A549 (cell line): ENCODE data around the gene TUBG2. TPM values are rescaled to one million over a fixed set of nuclear protein-coding genes. Genes with fewer than 3 reads are reported as not detected.

ENCODE experiments used
- ATAC-seq, 2 experiments: fragments of 200-7000 bp in 1 of 2; fragments of >200 bp in 1 of 2; cut with Nextera tagmentation in 1 of 2; cut with Tn5 transposase in 1 of 2; 3 replicates each; pipeline versions ENCODE4 v1.8.0 to v1.9.1; 2018 to 2020; ENCODE audit warnings: mild to moderate bottlenecking in 1 of 2, moderate library complexity in 1 of 2
- CTCF ChIA-PET: fragments of 300-600 bp; sonication (Branson Sonifier 250); formaldehyde crosslinking; extraction: SDS; loops from one replicate; lab custom pipeline; 2021; ENCODE audit warnings: antibody characterized with exemption, inconsistent platforms; lab: Yijun Ruan, JAX
- POLR2A ChIA-PET: fragments of 350-600 bp; formaldehyde crosslinking; extraction: SDS; loops from one replicate; lab custom pipeline; 2021; ENCODE audit warnings: antibody characterized with exemption, inconsistent platforms; lab: Yijun Ruan, JAX
- DNase-seq, 2 experiments: peaks; one replicate each; pipeline versions ENCODE4 v3.0.0 to v3.0.0-alpha.2; 2011 to 2016; ENCODE audit warnings: low read depth in 1 of 2, low spot score in 1 of 2
- FAIRE-seq: peaks from 2 replicates; lab custom pipeline; 2011; peaks lifted over from hg19 to GRCh38; lab: Jason Lieb, UNC
- H3K27ac ChIP-seq, 2 experiments: fragments of >200 bp; sonication (Bioruptor Twin); formaldehyde crosslinking; 3 replicates each; pipeline ENCODE4 v1.5.1; 2016 to 2017
- H3K4me1 ChIP-seq: fragments of >200 bp; sonication (Bioruptor Twin); formaldehyde crosslinking; 3 replicates; pipeline ENCODE4 v1.6.1; 2016
- H3K4me2 ChIP-seq: fragments of >200 bp; sonication (Bioruptor Twin); formaldehyde crosslinking; 3 replicates; pipeline ENCODE4 v1.6.1; 2016
- H3K4me3 ChIP-seq: fragments of >200 bp; sonication (Bioruptor Twin); formaldehyde crosslinking; 3 replicates; pipeline ENCODE4 v1.5.1; 2016
- H3K9me3 ChIP-seq: fragments of >200 bp; sonication (Bioruptor Twin); formaldehyde crosslinking; 3 replicates; pipeline ENCODE4 v1.6.1; 2016
- CBX2 ChIP-seq: fragments of 200-600 bp; sonication (generic); IDR thresholded peaks from 2 replicates; pipeline ENCODE4 v1.6.1; 2016; ENCODE audit warnings: low read depth, mild to moderate bottlenecking, borderline replicate concordance
- CBX8 ChIP-seq: fragments of 200-600 bp; sonication (generic); IDR thresholded peaks from 2 replicates; pipeline ENCODE4 v1.6.1; 2016
- CHD4 ChIP-seq: fragments of 200-600 bp; sonication (generic); IDR thresholded peaks from 2 replicates; pipeline ENCODE4 v1.6.1; 2016; ENCODE audit warnings: antibody characterized with exemption, mild to moderate bottlenecking, borderline replicate concordance
- EHMT2 ChIP-seq: fragments of 200-600 bp; sonication (generic); IDR thresholded peaks from 2 replicates; pipeline ENCODE4 v1.6.1; 2016; ENCODE audit warnings: antibody characterized with exemption, low read depth, mild to moderate bottlenecking, moderate library complexity
- ESRRA ChIP-seq: fragments of 150-350 bp; IDR thresholded peaks from 2 replicates; pipeline ENCODE4 v1.6.1; 2014; ENCODE audit warnings: mild to moderate bottlenecking, low read length, borderline replicate concordance
- FOSB ChIP-seq: fragments of 250-450 bp; sonication (Bioruptor Pico); IDR thresholded peaks from 2 replicates; pipeline ENCODE4 v1.5.0; 2020; ENCODE audit warnings: mild to moderate bottlenecking, moderate library complexity
- FOSL2 ChIP-seq, 2 experiments: fragments of 450-650 bp in 1 of 2; fragments of >200 bp in 1 of 2; sonication (Bioruptor Twin) in 1 of 2; formaldehyde crosslinking; IDR thresholded peaks; 2 replicates each; pipeline versions ENCODE4 v1.5.0 to v1.6.1; 2016 to 2020; ENCODE audit warnings: mild to moderate bottlenecking in 1 of 2, moderate library complexity in 1 of 2
- FOXS1 ChIP-seq: fragments of 250-450 bp; sonication (Bioruptor Pico); IDR thresholded peaks from 2 replicates; pipeline ENCODE4 v1.5.0; 2020; ENCODE audit warnings: mild to moderate bottlenecking, moderate library complexity
- HOXA7 ChIP-seq: fragments of 250-450 bp; sonication (Bioruptor Pico); IDR thresholded peaks from 2 replicates; pipeline ENCODE4 v1.5.0; 2020; ENCODE audit warnings: mild to moderate bottlenecking, moderate library complexity
- HOXB13 ChIP-seq: fragments of 250-450 bp; sonication (Bioruptor Pico); IDR thresholded peaks from 2 replicates; pipeline ENCODE4 v1.5.0; 2020; ENCODE audit warnings: low read depth, mild to moderate bottlenecking, moderate library complexity
- HOXB5 ChIP-seq: fragments of 250-450 bp; sonication (Bioruptor Pico); IDR thresholded peaks from 2 replicates; pipeline ENCODE4 v1.5.0; 2020; ENCODE audit warnings: mild to moderate bottlenecking, moderate library complexity
- JUN ChIP-seq, 2 experiments: fragments of >200 bp; sonication (Bioruptor Twin); formaldehyde crosslinking; IDR thresholded peaks; 2 replicates in 1 of 2; 3 replicates in 1 of 2; pipeline ENCODE4 v1.6.1; 2016 to 2017
- KDM1A ChIP-seq: fragments of 200-600 bp; sonication (generic); IDR thresholded peaks from 2 replicates; pipeline ENCODE4 v1.6.1; 2016; ENCODE audit warnings: low read depth, mild to moderate bottlenecking
- KDM5A ChIP-seq: fragments of 200-600 bp; sonication (generic); IDR thresholded peaks from 2 replicates; pipeline ENCODE4 v1.6.1; 2016; ENCODE audit warnings: antibody characterized with exemption, mild to moderate bottlenecking
- MAZ ChIP-seq: fragments of 150-350 bp; IDR thresholded peaks from 2 replicates; pipeline ENCODE4 v1.6.1; 2014; ENCODE audit warnings: antibody characterized with exemption, low read depth, low read length, borderline replicate concordance
- NPAS2 ChIP-seq: fragments of 250-450 bp; sonication (Bioruptor Pico); IDR thresholded peaks from 2 replicates; pipeline ENCODE4 v1.8.0; 2022; ENCODE audit warnings: mild to moderate bottlenecking, moderate library complexity, borderline replicate concordance
- RARB ChIP-seq: fragments of 250-450 bp; sonication (Bioruptor Pico); IDR thresholded peaks from 2 replicates; pipeline ENCODE4 v1.8.0; 2021; ENCODE audit warnings: mild to moderate bottlenecking, moderate library complexity
- RFX5 ChIP-seq: fragments of 450-650 bp; IDR thresholded peaks from 2 replicates; pipeline ENCODE4 v1.7.1; 2014; ENCODE audit warnings: antibody characterized with exemption, mild to moderate bottlenecking, moderate library complexity
- SMC3 ChIP-seq: fragments of >200 bp; sonication (Bioruptor Twin); formaldehyde crosslinking; IDR thresholded peaks from 3 replicates; pipeline ENCODE4 v1.6.1; 2018; ENCODE audit warnings: inconsistent platforms
- TFCP2L1 ChIP-seq: fragments of 250-450 bp; sonication (Bioruptor Pico); IDR thresholded peaks from 2 replicates; pipeline ENCODE4 v1.5.0; 2021; ENCODE audit warnings: mild to moderate bottlenecking
- ZC3H11A ChIP-seq: fragments of 450-650 bp; IDR thresholded peaks from 2 replicates; pipeline ENCODE4 v1.6.1; 2014; ENCODE audit warnings: antibody characterized with exemption, mild to moderate bottlenecking
- WGBS: methylation state at CpG from one replicate; pipeline ENCODE4 v1.1.6; 2017; ENCODE audit errors: missing lambda C conversion rate; 5-methylcytosine and 5-hydroxymethylcytosine counted together
- polyA plus RNA-seq, 4 experiments: library from polyadenylated mRNA; depleted of rRNA in 3 of 4; stranded (reverse); fragments of >200 nt; fragmentation: RNase III in 1 of 4; extraction: RNeasy Plus Mini Kit Qiagen cat#74134 plus additional on column Dnase treatment in 1 of 4; gene quantifications; 2 replicates in 3 of 4; 3 replicates in 1 of 4; pipeline ENCODE4 v1.2.3, GENCODE V29; 2011 to 2017
- TF ChIP-seq, protein P1 (sequence below): fragments of >200 bp; sonication (Bioruptor Twin); formaldehyde crosslinking; IDR thresholded peaks from 2 replicates; pipeline ENCODE4 v1.6.1; 2016
- TF ChIP-seq, protein P2 (sequence below): fragments of >200 bp; sonication (Bioruptor Twin); formaldehyde crosslinking; IDR thresholded peaks from 3 replicates; pipeline ENCODE4 v1.6.1; 2016
- TF ChIP-seq, protein P3 (sequence below): fragments of 450-650 bp; IDR thresholded peaks from 2 replicates; pipeline ENCODE4 v1.6.1; 2014; ENCODE audit warnings: antibody characterized with exemption
- TF ChIP-seq, protein P4 (sequence below): IDR thresholded peaks from 2 replicates; pipeline ENCODE4 v1.6.1; 2012; ENCODE audit warnings: low read depth, borderline replicate concordance
- TF ChIP-seq, protein P5 (sequence below): fragments of >200 bp; sonication (Bioruptor Twin); formaldehyde crosslinking; IDR thresholded peaks from 3 replicates; pipeline ENCODE4 v1.5.1; 2016
- TF ChIP-seq, protein P6 (sequence below): fragments of 250-450 bp; sonication (Bioruptor Pico); IDR thresholded peaks from 2 replicates; pipeline ENCODE4 v1.5.0; 2021; ENCODE audit warnings: mild to moderate bottlenecking, moderate library complexity, borderline replicate concordance

TUBG2 gene
- polyA plus RNA-seq, 2 of the 4 experiments (the other 2 are of a cell fraction), result 14.9 to 30.6 TPM

DNA sequence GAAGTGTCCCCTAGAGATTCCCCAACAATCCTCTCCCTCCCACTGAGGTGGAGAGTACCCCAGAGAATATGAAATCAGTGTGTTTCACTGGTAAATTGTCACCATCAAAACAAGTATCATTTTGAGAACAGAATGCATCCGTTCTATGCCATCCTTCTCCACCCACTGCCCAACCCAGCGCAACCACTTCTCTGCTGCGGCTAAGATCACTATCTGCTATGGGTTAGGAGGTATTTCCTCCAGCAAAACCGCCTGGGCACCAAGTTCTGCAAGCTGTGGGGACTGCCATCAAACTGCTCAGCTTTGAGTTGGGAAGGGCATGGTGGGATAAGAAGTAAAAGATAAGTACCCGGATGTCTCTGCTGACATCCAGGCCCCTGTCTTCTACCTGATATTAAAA is 47.6 kb downstream of the TUBG2 start:
- DNase-seq, result no peak
- CTCF ChIA-PET, result interaction anchor here (3.0 kb wide), 1 partner anchor 129 kb away, joined by 17 read pairs; the partner anchor contains the start of gene PSMC3IP
- TF ChIP-seq HOXA7 (CRISPR knock-in tag) (no peak), FOSB (no peak), HOXB5 (CRISPR knock-in tag) (no peak), HOXB13 (CRISPR knock-in tag) (no peak), ESRRA (no peak), TFCP2L1 (no peak), CBX8 (no peak), CHD4 (no peak), ZC3H11A (no peak), CBX2 (no peak), KDM1A (no peak), NPAS2 (CRISPR knock-in tag) (no peak), FOSL2 (IDR thresholded peaks at IDR 0.05) (no peak), FOSL2 (CRISPR knock-in tag; IDR thresholded peaks at IDR 0.05) (no peak)
- TF ChIP-seq, protein P1, sequence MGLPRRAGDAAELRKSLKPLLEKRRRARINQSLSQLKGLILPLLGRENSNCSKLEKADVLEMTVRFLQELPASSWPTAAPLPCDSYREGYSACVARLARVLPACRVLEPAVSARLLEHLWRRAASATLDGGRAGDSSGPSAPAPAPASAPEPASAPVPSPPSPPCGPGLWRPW, result no peak
- TF ChIP-seq, protein P2, sequence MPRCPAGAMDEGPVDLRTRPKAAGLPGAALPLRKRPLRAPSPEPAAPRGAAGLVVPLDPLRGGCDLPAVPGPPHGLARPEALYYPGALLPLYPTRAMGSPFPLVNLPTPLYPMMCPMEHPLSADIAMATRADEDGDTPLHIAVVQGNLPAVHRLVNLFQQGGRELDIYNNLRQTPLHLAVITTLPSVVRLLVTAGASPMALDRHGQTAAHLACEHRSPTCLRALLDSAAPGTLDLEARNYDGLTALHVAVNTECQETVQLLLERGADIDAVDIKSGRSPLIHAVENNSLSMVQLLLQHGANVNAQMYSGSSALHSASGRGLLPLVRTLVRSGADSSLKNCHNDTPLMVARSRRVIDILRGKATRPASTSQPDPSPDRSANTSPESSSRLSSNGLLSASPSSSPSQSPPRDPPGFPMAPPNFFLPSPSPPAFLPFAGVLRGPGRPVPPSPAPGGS, result no peak
- TF ChIP-seq, protein P3, sequence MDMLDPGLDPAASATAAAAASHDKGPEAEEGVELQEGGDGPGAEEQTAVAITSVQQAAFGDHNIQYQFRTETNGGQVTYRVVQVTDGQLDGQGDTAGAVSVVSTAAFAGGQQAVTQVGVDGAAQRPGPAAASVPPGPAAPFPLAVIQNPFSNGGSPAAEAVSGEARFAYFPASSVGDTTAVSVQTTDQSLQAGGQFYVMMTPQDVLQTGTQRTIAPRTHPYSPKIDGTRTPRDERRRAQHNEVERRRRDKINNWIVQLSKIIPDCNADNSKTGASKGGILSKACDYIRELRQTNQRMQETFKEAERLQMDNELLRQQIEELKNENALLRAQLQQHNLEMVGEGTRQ, result no peak
- TF ChIP-seq, protein P4, sequence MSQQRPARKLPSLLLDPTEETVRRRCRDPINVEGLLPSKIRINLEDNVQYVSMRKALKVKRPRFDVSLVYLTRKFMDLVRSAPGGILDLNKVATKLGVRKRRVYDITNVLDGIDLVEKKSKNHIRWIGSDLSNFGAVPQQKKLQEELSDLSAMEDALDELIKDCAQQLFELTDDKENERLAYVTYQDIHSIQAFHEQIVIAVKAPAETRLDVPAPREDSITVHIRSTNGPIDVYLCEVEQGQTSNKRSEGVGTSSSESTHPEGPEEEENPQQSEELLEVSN, result no peak
- Histone ChIP-seq H3K4me3 (no peak overlapping the region), H3K4me1 (no peaks in the 10 kb centered on the region), H3K4me2 (no peak overlapping the region), H3K27ac (no peak overlapping the region), H3K9me3 (no peaks in the 10 kb centered on the region)
- no peak for ATAC-seq
- POLR2A ChIA-PET, result no interaction called here
- WGBS, result 81% methylated on average over 5 of the region's 5 CpGs
- no peak for FAIRE-seq

DNA sequence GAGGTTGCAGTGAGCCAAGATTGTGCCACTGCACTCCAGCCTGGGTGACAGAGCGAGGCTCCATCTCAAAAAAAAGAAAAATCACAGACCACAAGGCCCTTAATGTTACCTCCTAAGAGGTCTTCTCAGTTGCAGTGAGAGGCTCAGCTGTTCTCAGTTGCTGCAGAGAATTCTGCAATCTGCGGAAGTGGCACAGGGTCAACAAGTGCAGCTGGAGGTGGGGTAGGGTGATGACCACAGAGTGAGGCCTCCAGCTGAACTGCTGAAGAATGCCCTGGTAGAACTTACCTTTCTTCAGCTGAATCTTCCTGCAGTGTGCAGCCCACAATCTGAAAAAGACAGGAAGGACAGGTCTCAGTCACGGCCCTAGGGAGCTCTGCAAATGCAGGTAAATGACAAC is 49.5 kb downstream of the TUBG2 start:
- Histone ChIP-seq H3K4me2 (no peak overlapping the region), H3K27ac (no peak overlapping the region), H3K4me3 (no peak overlapping the region), H3K9me3 (no peaks in the 10 kb centered on the region), H3K4me1 (no peaks in the 10 kb centered on the region)
- DNase-seq (no peak), FAIRE-seq (no peak), ATAC-seq (no peak)
- WGBS, result 79% methylated on average over 3 of the region's 3 CpGs
- CTCF ChIA-PET, result interaction anchor here (0.6 to 3.5 kb wide), 12 partner anchors 8 to 130 kb away, joined by 3 to 19 read pairs (median 4); partner anchors contain the start of gene PSMC3IP
- TF ChIP-seq KDM5A, result no peak
- TF ChIP-seq SMC3, result no peak
- no peak for TF ChIP-seq CHD4
- no peak for TF ChIP-seq RARB (CRISPR knock-in tag)
- no peak for TF ChIP-seq EHMT2
- TF ChIP-seq HOXA7 (CRISPR knock-in tag), result no peak
- TF ChIP-seq, protein P5, sequence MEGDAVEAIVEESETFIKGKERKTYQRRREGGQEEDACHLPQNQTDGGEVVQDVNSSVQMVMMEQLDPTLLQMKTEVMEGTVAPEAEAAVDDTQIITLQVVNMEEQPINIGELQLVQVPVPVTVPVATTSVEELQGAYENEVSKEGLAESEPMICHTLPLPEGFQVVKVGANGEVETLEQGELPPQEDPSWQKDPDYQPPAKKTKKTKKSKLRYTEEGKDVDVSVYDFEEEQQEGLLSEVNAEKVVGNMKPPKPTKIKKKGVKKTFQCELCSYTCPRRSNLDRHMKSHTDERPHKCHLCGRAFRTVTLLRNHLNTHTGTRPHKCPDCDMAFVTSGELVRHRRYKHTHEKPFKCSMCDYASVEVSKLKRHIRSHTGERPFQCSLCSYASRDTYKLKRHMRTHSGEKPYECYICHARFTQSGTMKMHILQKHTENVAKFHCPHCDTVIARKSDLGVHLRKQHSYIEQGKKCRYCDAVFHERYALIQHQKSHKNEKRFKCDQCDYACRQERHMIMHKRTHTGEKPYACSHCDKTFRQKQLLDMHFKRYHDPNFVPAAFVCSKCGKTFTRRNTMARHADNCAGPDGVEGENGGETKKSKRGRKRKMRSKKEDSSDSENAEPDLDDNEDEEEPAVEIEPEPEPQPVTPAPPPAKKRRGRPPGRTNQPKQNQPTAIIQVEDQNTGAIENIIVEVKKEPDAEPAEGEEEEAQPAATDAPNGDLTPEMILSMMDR, result no peak
- TF ChIP-seq MAZ, result no peak
- TF ChIP-seq, protein P1, result no peak
- TF ChIP-seq, protein P6, sequence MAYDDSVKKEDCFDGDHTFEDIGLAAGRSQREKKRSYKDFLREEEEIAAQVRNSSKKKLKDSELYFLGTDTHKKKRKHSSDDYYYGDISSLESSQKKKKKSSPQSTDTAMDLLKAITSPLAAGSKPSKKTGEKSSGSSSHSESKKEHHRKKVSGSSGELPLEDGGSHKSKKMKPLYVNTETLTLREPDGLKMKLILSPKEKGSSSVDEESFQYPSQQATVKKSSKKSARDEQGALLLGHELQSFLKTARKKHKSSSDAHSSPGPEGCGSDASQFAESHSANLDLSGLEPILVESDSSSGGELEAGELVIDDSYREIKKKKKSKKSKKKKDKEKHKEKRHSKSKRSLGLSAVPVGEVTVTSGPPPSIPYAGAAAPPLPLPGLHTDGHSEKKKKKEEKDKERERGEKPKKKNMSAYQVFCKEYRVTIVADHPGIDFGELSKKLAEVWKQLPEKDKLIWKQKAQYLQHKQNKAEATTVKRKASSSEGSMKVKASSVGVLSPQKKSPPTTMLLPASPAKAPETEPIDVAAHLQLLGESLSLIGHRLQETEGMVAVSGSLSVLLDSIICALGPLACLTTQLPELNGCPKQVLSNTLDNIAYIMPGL, result no peak
- TF ChIP-seq, protein P4, result no peak
- no peak for TF ChIP-seq JUN (IDR thresholded peaks at IDR 0.05)
- no peak for TF ChIP-seq FOSL2 (IDR thresholded peaks at IDR 0.05)
- TF ChIP-seq FOSL2 (CRISPR knock-in tag; IDR thresholded peaks at IDR 0.05), result no peak
- TF ChIP-seq RFX5, result no peak
- no peak for TF ChIP-seq FOXS1 (CRISPR knock-in tag)
- POLR2A ChIA-PET, result interaction anchor here (0.5 to 1.1 kb wide), 2 partner anchors 11 to 116 kb away, joined by 4 read pairs; partner anchors contain the start of gene BECN1
